ENCODE data around the gene SPRED2. TPM values are rescaled to one million over a fixed set of nuclear protein-coding genes. Genes with fewer than 3 reads are reported as not detected.
"Not testable (repeated sequence)": the region's sequence is repeated elsewhere in the genome, so short reads cannot be mapped to it uniquely, and the experiment has no call there.

Gene SPRED2
- polyA plus RNA-seq, 6 donors from 2014 or later, result 0.16 to 2.4 (median 1.5) TPM; not detected in 1

DNA sequence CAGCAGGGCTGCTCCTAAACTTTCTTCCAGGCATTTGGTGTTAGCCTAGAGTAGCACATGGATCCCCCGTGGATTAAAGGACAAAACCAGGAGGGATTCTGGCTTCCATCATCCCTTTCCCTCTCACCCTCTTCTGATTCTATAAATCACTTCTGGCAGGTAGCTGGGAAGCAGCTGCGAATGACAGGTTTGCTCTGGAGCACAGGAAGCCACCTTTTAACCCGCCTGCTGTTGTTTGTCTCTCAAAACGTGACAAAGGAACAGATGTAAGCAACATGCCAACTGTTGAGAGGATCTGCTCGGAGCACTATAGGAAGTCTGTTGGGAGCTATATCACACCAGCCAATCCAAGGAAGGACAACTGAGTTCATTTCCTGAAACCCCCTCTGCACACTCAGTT is 102.9 kb downstream of the SPRED2 start:
- Mint-ChIP-seq H3K9me3 (no peaks in the 10 kb centered on the region), H3K27ac (no peak overlapping the region), H3K27me3 (no peaks in the 10 kb centered on the region), H3K4me3 (no peak overlapping the region), H3K36me3 (peaks cover 0 to 9% of the 10 kb centered on the region in 2 donors), H3K4me1 (no peaks in the 10 kb centered on the region)
- ATAC-seq (ENCODE audit: low read depth in 2 of 2) (no peak), DNase-seq (no peak)

DNA sequence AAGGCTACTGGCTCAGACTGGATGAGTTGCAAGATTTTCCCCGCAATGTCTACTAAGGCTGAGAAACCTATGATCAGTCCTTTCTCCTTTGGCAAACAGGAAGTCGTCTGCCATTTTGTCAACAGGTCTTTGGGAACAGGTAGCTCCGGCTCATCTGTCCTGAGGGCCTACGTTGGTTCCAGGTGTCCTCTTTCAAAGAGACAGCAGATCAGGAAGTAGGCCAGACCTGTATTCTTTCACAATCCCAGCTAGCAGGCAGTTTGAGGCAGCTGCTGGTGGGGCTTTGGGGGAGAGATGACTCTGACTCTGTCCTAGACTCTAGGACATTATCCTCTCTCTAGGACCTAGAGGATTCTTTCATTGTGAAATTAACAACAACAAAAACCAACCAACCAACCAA is 106.1 kb downstream of the SPRED2 start:
- no peak overlapping the region for H3K27ac Mint-ChIP-seq
- peaks cover 4 to 17% (median 9%) of the 10 kb centered on the region in 3 donors for H3K4me1 Mint-ChIP-seq
- H3K36me3 Mint-ChIP-seq, result peaks cover 0 to 6% of the 10 kb centered on the region in 2 donors
- H3K9me3 Mint-ChIP-seq, result no peaks in the 10 kb centered on the region
- no peak for DNase-seq
- H3K27me3 Mint-ChIP-seq, result peaks cover 0 to 6% (median 0%) of the 10 kb centered on the region in 3 donors
- H3K4me3 Mint-ChIP-seq, result no peak overlapping the region
- no peak for ATAC-seq (ENCODE audit: low read depth in 2 of 2)

DNA sequence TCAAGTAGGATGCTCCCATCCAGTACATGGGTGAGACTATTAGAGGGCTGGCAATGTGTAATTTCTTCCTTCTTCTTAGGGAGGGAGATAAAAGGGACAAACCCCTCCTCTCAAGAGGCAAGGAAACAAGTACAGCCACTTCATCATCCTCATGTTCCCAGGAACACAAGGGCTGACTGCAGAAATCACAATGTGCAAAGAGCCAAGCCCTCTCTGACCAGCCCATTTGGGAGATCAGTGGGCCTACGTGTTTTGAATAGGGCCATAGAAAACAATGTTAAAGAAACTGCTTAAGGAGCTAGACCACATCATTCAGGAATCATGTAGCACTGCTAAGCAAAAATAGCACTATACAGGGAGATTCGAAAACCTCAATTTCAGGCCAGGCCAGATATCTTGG is 107.3 kb downstream of the SPRED2 start:
- Mint-ChIP-seq H3K27ac (no peak overlapping the region), H3K27me3 (peaks cover 0 to 6% (median 0%) of the 10 kb centered on the region in 3 donors), H3K36me3 (peaks cover 0 to 5% of the 10 kb centered on the region in 2 donors), H3K4me3 (no peak overlapping the region), H3K9me3 (no peaks in the 10 kb centered on the region), H3K4me1 (peaks cover 4 to 17% (median 9%) of the 10 kb centered on the region in 3 donors)
- DNase-seq (no peak), ATAC-seq (ENCODE audit: low read depth in 2 of 2) (no peak)

DNA sequence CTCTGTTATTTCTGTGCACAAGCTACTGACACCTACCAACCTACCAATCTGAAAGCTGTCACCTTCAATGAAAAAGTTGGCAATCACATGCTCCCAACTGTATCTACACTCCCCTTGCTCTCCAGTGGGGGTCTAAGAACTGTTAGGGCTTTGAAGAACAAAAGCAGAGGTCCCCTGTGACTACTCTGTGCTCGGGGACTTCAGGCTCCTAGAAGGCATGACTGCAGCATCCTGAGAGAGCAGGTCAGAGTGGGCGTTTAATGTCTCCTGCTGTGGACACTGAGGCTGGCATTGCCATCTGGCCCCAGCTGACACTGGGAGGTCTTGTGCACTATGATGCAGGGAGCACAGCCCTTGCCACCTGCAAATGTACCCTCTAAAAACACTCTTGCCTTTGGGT is 111.5 kb downstream of the SPRED2 start:
- Mint-ChIP-seq H3K36me3 (peaks cover 0 to under 1% of the 10 kb centered on the region in 2 donors), H3K4me3 (no peak overlapping the region), H3K27me3 (peaks cover 0 to 8% (median 6%) of the 10 kb centered on the region in 3 donors), H3K27ac (peak overlapping the region in 1 of 6 donors; percentile 24), H3K4me1 (peaks cover 4 to 17% (median 9%) of the 10 kb centered on the region in 3 donors), H3K9me3 (peaks cover 0 to 4% (median 0%) of the 10 kb centered on the region in 7 donors)
- DNase-seq (no peak), ATAC-seq (ENCODE audit: low read depth in 2 of 2) (no peak)

DNA sequence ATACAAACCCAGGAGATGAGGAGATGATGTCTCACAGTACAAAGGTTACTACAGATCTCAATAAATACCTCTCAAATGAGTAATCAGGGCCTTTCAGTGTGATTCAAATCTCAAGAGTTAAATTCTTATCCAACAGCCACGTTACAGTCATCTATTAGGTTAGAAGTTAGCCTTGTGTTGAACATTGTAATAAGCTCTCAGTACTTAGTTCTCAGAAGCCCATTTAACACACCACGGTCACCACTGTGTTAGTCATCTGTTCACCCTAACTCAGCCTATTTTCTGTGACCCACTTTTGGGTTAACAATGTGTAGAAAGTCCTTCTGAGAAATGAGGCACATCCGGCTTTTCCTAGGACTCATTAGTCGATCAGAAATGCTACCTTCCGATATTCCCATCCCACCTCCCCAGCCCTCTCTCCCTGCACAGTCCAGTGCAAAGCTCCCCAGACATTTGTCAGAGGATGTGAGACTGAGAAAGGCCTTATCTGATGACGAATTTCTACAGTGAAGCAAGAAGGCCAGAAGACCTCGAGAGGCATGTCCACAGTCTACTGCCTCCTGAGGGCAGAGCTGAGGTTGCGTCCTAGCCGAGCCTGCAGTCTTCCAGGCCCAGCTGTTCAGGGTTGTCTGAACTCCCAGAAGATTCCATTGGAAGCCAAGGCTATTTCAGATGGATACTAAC is 112.2 kb downstream of the SPRED2 start:
- H3K27me3 Mint-ChIP-seq, result peaks cover 0 to 8% (median 6%) of the 10 kb centered on the region in 3 donors
- H3K36me3 Mint-ChIP-seq, result no peaks in the 10 kb centered on the region
- peaks cover 4 to 17% (median 9%) of the 10 kb centered on the region in 3 donors for H3K4me1 Mint-ChIP-seq
- no peak overlapping the region for H3K27ac Mint-ChIP-seq
- no peak overlapping the region for H3K4me3 Mint-ChIP-seq
- ATAC-seq (ENCODE audit: low read depth in 2 of 2), result no peak
- H3K9me3 Mint-ChIP-seq, result peaks cover 0 to 4% (median 0%) of the 10 kb centered on the region in 7 donors
- DNase-seq, result no peak

DNA sequence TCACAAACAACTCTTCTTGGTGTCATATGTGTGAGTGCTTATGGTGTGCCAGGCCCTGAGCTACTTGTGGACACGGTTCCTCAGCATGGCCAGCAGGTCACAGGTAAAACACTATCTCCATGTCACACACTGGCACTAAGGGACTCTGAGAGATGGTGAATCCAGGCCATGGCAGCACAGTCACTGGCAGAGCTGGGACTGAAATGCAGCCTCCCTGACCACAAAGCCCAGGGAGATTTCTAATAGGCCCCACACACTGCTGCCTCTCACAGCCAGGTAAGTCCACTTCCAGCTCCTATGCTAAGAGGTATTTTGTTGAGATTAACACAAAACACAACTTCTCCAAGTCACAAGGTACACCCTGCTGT is 112.7 kb downstream of the SPRED2 start:
- Mint-ChIP-seq H3K9me3 (peaks cover 0 to 4% (median 0%) of the 10 kb centered on the region in 7 donors), H3K27ac (no peak overlapping the region), H3K4me3 (no peak overlapping the region), H3K4me1 (peaks cover 4 to 17% (median 9%) of the 10 kb centered on the region in 3 donors), H3K27me3 (peaks cover 0 to 8% (median 6%) of the 10 kb centered on the region in 3 donors), H3K36me3 (no peaks in the 10 kb centered on the region)
- ATAC-seq (ENCODE audit: low read depth in 2 of 2), result no peak
- no peak for DNase-seq

DNA sequence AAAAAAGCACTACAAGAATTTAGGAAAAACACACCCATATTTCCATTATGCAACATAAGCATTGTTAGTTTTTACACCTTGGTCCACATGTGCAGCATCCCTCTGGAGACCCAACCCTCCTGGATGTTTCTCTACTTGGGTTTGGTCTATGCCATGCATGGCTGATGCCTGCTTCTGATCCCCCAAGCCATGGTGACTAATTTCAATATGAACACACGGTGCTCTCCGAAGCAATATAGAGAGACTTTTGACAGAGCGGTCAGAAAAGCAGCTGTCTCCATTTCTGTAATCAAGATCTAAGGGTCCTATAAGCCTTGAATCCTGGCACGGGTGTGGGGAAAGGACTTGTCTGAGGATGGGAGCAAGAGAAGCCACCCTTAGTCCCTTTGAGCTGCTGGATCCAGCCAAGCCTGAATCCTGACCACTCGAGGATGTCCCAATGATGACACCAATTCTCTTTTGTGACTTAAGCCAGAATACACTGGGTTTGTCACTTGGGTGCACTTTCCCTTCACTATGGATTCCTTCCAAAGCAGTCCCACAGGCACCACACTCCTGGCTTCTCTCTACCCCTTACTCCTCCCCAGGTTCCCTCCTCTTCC is 113.2 kb downstream of the SPRED2 start:
- H3K27me3 Mint-ChIP-seq, result peaks cover 0 to 8% (median 6%) of the 10 kb centered on the region in 3 donors
- DNase-seq (no peak), ATAC-seq (ENCODE audit: low read depth in 2 of 2) (no peak)
- H3K27ac Mint-ChIP-seq, result no peak overlapping the region
- peaks cover 4 to 14% (median 9%) of the 10 kb centered on the region in 3 donors for H3K4me1 Mint-ChIP-seq
- H3K4me3 Mint-ChIP-seq, result no peak overlapping the region
- H3K36me3 Mint-ChIP-seq, result no peaks in the 10 kb centered on the region
- H3K9me3 Mint-ChIP-seq, result peaks cover 0 to 4% (median 0%) of the 10 kb centered on the region in 7 donors

DNA sequence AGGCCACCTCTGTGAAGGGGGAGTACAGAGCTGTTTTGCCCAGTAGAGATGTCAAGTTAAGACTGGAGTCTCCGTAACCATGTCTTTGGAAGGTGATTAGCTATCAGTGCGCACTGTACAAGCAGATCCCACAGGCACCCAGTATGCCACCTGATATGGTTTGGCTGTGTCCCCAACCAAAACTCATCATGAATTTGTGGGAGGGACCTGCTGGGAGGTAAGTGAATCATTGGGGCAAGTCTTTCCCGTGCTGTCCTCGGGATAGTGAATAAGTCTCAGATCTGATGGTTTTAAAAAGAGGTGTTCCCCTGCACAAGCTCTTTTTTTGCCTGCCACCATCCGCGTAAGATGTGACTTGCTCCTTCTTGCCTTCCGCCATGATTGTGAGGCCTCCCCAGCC is 114.6 kb downstream of the SPRED2 start:
- H3K4me1 Mint-ChIP-seq, result peaks cover 0 to 5% (median 2%) of the 10 kb centered on the region in 3 donors
- H3K27ac Mint-ChIP-seq, result no peak overlapping the region
- peak overlapping the region in 1 of 8 donors; percentile 64 for H3K4me3 Mint-ChIP-seq
- no peak for DNase-seq
- H3K27me3 Mint-ChIP-seq, result peaks cover 0 to 8% (median 6%) of the 10 kb centered on the region in 3 donors
- H3K36me3 Mint-ChIP-seq, result peaks cover 4 to 8% of the 10 kb centered on the region in 2 donors
- H3K9me3 Mint-ChIP-seq, result peaks cover 0 to 4% (median 0%) of the 10 kb centered on the region in 7 donors
- ATAC-seq (ENCODE audit: low read depth in 2 of 2), result no peak

DNA sequence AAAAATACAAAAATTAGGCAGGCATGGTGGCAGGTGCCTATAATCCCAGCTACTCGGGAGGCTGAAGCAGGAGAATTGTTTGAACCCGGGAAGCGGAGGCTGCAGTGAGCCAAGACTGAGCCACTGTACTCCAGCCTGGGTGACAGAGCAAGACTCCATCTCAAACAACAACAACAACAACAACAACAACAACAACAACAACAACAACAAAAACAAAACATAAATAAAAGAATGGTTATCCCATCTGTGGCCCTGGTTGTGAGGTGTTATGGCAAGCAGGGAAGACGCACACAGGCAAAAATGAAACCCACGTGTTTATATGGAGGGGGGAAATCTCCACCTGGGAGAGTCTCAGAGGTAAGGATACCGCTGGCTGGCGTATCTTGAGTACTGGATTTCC is 115.0 kb downstream of the SPRED2 start:
- ATAC-seq (ENCODE audit: low read depth in 2 of 2); H3K27me3 Mint-ChIP-seq; H3K4me1 Mint-ChIP-seq; H3K9me3 Mint-ChIP-seq; H3K4me3 Mint-ChIP-seq; H3K27ac Mint-ChIP-seq; DNase-seq: not testable (repeated sequence)
- H3K36me3 Mint-ChIP-seq, result peaks cover 4 to 11% of the 10 kb centered on the region in 2 donors

DNA sequence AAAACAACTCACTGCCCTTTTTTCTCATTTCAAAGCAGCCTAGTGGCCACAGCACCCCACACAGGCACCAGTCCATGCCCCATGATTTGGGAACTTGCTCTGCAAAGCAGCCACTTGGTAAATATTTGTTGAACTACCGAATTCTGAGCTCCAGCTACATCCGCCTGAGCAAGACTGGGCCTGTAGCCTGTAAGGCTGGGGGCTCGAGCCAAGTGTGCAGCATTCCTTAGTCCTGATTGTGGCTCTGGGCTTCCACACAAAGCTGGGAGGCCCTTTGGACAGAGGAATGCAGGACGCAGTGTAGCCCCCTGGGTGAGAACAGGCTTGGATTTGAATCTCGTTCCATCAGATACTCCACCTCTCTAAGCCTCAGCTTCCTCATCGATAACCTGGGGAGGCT is 116.3 kb downstream of the SPRED2 start:
- no peak for DNase-seq
- H3K9me3 Mint-ChIP-seq, result peaks cover 0 to 4% (median 0%) of the 10 kb centered on the region in 7 donors
- H3K4me1 Mint-ChIP-seq, result peaks cover 0 to 7% (median 0%) of the 10 kb centered on the region in 3 donors
- ATAC-seq (ENCODE audit: low read depth in 2 of 2), result no peak
- H3K36me3 Mint-ChIP-seq, result peaks cover 9 to 11% of the 10 kb centered on the region in 2 donors
- H3K27ac Mint-ChIP-seq, result no peak overlapping the region
- peaks cover 0 to 8% (median 0%) of the 10 kb centered on the region in 3 donors for H3K27me3 Mint-ChIP-seq
- no peak overlapping the region for H3K4me3 Mint-ChIP-seq

DNA sequence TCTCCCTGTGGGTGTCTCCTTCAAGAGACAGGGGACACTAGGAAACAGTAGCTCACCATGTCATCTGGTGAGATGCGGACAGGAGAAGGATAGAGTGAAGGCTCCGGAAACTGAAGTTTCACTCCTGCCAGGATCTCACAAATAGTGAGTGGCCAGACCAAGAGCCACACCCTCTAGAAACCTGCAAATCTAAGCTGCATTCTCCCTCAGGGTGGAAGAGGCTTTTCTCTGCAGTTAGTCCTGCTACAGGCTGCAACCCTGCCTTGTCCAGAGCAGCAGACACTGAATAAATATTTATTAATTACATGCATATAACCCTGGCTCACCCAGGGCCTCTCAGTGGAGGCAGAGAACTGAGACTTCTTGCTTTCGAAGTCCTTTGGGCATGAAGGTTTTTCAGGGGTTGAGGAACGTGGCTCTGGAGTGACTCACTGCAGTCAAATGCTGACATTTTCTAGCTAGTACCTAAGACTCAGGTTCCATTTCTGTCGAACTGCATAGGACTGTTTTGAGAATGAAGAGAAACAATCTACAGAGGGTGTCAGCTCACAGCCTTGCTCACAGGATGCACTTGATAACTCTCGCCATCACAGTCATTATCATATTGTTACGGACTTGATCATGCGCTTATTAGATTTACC is 117.5 kb downstream of the SPRED2 start:
- peaks cover 0 to 4% (median 0%) of the 10 kb centered on the region in 7 donors for H3K9me3 Mint-ChIP-seq
- no peak for ATAC-seq (ENCODE audit: low read depth in 2 of 2)
- no peak for DNase-seq
- peaks cover 0 to 8% (median 0%) of the 10 kb centered on the region in 3 donors for H3K27me3 Mint-ChIP-seq
- H3K4me1 Mint-ChIP-seq, result peaks cover 0 to 7% (median 0%) of the 10 kb centered on the region in 3 donors
- H3K36me3 Mint-ChIP-seq, result peaks cover 10 to 11% of the 10 kb centered on the region in 2 donors
- no peak overlapping the region for H3K4me3 Mint-ChIP-seq
- H3K27ac Mint-ChIP-seq, result no peak overlapping the region

DNA sequence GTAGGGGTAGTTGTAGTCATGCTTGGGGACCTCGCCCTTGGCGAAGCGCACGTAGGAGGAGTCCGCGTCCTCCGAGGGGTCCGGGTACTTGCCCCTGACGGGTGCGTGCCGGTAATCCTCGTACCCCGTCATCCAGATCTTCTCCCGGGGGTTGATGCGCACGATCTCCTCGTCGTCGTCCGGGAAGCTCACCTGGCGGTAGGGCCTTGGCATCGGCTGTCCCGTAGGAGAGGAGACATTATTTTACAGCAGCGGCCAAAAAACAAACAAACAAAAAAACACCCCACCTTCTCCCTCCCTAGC is 118.5 kb downstream of the SPRED2 start:
- Mint-ChIP-seq H3K9me3 (no peaks in the 10 kb centered on the region), H3K4me3 (no peak overlapping the region), H3K27ac (no peak overlapping the region), H3K36me3 (peaks cover 10 to 11% of the 10 kb centered on the region in 2 donors), H3K4me1 (peaks cover 0 to 7% (median 0%) of the 10 kb centered on the region in 3 donors), H3K27me3 (no peaks in the 10 kb centered on the region)
- DNase-seq (no peak), ATAC-seq (ENCODE audit: low read depth in 2 of 2) (no peak)

DNA sequence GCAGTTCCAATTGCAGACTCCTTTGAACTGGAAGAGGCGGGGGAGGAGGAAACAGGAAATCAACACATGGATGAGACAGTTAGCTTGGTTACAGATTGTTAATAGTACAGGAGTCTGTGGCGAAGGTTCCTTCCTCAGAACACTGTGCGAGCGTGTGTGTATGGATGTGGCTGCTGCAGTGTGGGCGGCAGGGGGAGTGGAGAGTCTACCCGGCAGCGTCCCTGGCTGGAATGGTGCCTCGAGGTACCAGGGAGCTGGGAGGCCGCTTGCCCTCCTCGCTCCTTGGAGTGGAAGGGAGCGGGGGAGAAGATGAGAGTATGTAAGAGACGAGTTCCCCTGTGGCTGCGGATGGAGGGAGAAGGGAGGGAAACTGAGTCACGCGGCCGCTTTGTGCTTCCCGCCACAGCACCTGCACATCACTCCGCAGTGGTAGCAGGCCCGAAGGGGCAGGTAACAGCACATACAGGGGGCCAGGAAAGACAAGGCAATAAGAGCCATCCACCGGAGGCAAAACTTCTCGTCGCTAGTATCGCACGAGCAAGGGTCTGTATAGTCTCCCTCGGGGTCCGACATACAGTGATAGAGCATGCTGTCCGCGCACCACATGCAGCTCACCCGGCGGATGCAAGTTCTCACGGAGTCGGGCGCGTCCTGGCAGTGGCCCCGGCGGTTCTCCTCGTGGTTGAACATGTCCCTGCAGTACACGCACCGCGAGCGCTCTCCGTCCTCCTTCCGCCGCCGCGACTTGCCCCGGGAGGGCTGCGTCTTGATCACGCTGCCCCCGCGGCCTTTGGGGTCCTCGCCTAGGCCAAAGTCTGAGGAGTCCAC is 119.1 kb downstream of the SPRED2 start:
- no peak for ATAC-seq (ENCODE audit: low read depth in 2 of 2)
- Mint-ChIP-seq H3K4me3 (no peak overlapping the region), H3K9me3 (no peaks in the 10 kb centered on the region), H3K36me3 (peaks cover 10 to 11% of the 10 kb centered on the region in 2 donors), H3K27ac (no peak overlapping the region), H3K27me3 (no peaks in the 10 kb centered on the region), H3K4me1 (peaks cover 0 to 7% (median 0%) of the 10 kb centered on the region in 3 donors)
- no peak for DNase-seq
